Cardiac fibroblast (primary cell): ENCODE data around the gene TMEM86A.

Source experiments
- DNase-seq, 2 donors: peaks; one replicate each; pipeline versions ENCODE4 v3.0.0 to v3.0.0-alpha.2; 2010; ENCODE audit warnings: low read depth in 2 of 2
- H3K4me3 ChIP-seq, 2 donors: replicated peaks in 1 of 2; 1 replicate in 1 of 2; 2 replicates in 1 of 2; pipeline ENCODE4 v1.5.1; 2011; ENCODE audit warnings: low read depth in 2 of 2, low read length in 2 of 2, mild to moderate bottlenecking in 2 of 2, moderate library complexity in 1 of 2
- CTCF ChIP-seq: IDR thresholded peaks from one replicate; pipeline ENCODE4 v1.5.1; 2011; ENCODE audit warnings: low read depth, mild to moderate bottlenecking, low read length, inconsistent platforms

TMEM86A gene

DNA sequence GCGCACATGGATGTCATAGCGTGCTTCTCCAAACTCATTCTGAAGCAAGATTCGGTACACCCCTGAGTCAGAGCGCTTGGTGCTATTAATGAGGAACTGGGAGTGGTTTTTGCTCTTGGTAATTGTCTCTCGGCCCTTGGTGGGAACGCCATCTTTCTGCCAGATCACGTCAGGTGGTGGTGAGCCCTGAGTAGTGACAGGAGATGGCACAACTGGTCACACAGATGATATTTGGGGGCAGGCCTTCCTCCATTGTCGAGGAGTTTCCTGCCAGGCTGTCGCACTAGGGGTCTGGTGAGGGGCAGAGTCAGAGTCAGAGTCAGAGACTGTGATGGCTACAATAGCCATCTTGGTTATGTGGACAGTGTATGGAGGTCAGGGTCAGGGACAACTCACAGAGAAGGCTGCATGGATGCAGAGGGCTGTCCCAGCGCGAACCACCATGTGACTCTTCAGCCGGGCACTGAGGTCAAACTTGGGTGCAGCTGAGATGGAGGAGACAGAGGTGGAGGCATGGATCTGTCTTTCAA is 9.3 kb downstream of the TMEM86A start:
- TF ChIP-seq CTCF: no peak
- no peak overlapping the region for H3K4me3 ChIP-seq
- DNase-seq: no peak

- DNase-seq: no peak
- no peak for TF ChIP-seq CTCF
- H3K4me3 ChIP-seq: no peak overlapping the region
Observed at GRCh38 chr11:18709414-18709813, 10.8 kb downstream of the TMEM86A start.

DNA sequence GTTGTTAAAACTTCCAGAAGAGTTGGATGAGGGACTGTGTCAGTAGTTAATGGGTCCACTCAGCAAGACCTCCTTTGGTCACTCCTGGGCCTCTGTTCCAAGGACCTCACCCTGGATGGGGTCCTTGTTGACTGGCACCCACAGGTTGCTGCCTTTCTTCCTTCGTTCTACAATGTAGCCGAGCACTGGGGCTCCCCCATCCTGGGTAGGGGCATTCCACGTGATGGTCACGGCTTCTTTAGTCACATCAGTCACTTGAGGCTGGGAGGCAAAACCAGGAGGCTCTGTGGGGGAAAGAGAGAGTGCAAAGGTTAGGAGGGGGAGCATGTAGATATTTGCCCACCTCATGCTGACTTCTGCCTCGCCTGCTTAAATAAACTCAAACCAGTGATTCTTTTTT is 12.0 kb downstream of the TMEM86A start:
- no peak for TF ChIP-seq CTCF

GRCh38 chr11:18713646-18714442 is 15.3 kb downstream of the TMEM86A start:
- TF ChIP-seq CTCF: no peak
- H3K4me3 ChIP-seq: no peak overlapping the region
- DNase-seq: no peak

More for the DNA sequence above, 12.0 kb downstream of the TMEM86A start:
- no peak for DNase-seq
- H3K4me3 ChIP-seq: no peak overlapping the region

- no peak for TF ChIP-seq CTCF
- no peak overlapping the region for H3K4me3 ChIP-seq
- DNase-seq: no peak
Observed at GRCh38 chr11:18714443-18714780, 15.8 kb downstream of the TMEM86A start.

GRCh38 chr11:18715476-18715875 is 16.9 kb downstream of the TMEM86A start:
- no peak for DNase-seq
- H3K4me3 ChIP-seq: no peak overlapping the region
- no peak for TF ChIP-seq CTCF
